Upper lobe of right lung (tissue), 1 donor: Measurements from ENCODE around the gene SLC26A3. TPM values are rescaled to one million over a fixed set of nuclear protein-coding genes. Genes with fewer than 3 reads are reported as not detected.
A peak's percentile ranks its signal among the peaks of the same experiment; 100 is the strongest.

ENCODE experiments used
- ATAC-seq: fragments of 200-7000 bp; cut with Tn5 transposase; one replicate; pipeline ENCODE4 v1.9.1; 2020; ENCODE audit warnings: mild to moderate bottlenecking, moderate library complexity
- DNase-seq: peaks from one replicate; pipeline ENCODE4 v3.0.0-alpha.2; 2020
- H3K27ac ChIP-seq: fragments of 200-600 bp; one replicate; pipeline ENCODE4 v1.8.0; 2022
- H3K27me3 ChIP-seq: fragments of 200-600 bp; one replicate; pipeline ENCODE4 v1.8.0; 2022; ENCODE audit warnings: mild to moderate bottlenecking
- H3K36me3 ChIP-seq: fragments of 200-600 bp; one replicate; pipeline ENCODE4 v1.8.0; 2022
- H3K4me1 ChIP-seq: fragments of 200-600 bp; one replicate; pipeline ENCODE4 v1.8.0; 2022
- H3K4me3 ChIP-seq: fragments of 200-600 bp; one replicate; pipeline ENCODE4 v1.8.0; 2022; ENCODE audit warnings: mild to moderate bottlenecking
- H3K9me3 ChIP-seq: fragments of 200-600 bp; one replicate; pipeline ENCODE4 v1.8.0; 2022
- CTCF ChIP-seq: fragments of 200-600 bp; IDR thresholded peaks from one replicate; pipeline ENCODE4 v1.8.0; 2022; ENCODE audit warnings: antibody characterized with exemption
- intact Hi-C: fragments of 100-400 bp; cut with DNase I; formaldehyde crosslinking; loops from one replicate; pipeline ENCODE4 v1.11.0; 2022
- total RNA-seq: library from RNA; stranded (reverse); fragmentation: NEBNext Ultra II Directional; extraction: Animal tissue kit (Norgen Biotek cat#: 25700); gene quantifications from one replicate; pipeline ENCODE4 v1.2.1, GENCODE V29; 2021
- donor health status: DM: no; HTN: yes; CAD: no; lungs with severe emphysema.

Gene SLC26A3
- total RNA-seq, 1 donor from 2014 or later = not detected

GRCh38 chr7:107728276-107728675 lies 74.7 kb downstream of the SLC26A3 start:
- TF ChIP-seq CTCF = no peak
- Histone ChIP-seq H3K4me1 (no peaks in the 10 kb centered on the region), H3K27me3 (peaks cover 9% of the 10 kb centered on the region), H3K4me3 (no peak overlapping the region), H3K9me3 (no peaks in the 10 kb centered on the region), H3K27ac (no peak overlapping the region), H3K36me3 (no peaks in the 10 kb centered on the region)
- no peak for ATAC-seq
- intact Hi-C loops = no loop called here
- DNase-seq = no peak

DNA sequence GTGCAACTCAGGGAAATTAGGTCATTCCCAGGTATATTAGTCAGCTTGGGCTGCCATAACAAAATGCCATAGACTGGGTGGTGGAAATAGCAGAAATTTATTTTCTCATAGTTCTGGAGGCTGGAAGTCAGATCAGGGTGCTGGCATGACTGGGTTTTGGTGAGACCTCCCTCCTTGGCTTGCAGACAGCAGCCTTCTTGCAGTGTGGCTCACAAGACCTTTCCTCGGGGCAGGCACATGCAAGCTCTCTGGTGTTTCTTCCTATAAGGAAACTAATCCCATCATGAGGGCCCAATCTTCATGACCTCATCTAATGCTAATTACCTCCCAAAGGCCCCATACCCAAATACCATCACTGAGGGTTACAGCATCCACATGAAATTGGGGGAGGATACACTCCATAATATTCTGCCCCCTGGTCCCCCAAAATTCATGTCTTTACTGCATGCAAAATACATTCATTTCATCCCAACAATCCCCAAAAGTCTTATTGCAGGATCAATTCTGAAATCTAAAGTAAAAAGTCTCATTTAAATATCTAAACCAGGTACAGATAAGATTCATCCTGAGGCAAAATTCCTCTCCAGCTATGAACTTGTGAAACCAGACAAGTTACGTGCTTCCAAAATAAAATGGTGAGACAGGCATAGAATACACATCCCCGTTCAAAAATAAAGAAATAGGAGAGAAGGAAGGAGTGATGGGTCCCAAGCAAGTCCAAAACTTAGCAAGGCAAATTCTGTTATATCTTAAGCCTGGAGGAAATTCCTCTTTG lies 76.5 kb downstream of the SLC26A3 start:
- no peak for DNase-seq
- Histone ChIP-seq H3K27me3 (peaks cover 9% of the 10 kb centered on the region), H3K36me3 (no peaks in the 10 kb centered on the region), H3K4me1 (no peaks in the 10 kb centered on the region), H3K4me3 (no peak overlapping the region), H3K9me3 (no peaks in the 10 kb centered on the region), H3K27ac (no peak overlapping the region)
- no peak for TF ChIP-seq CTCF
- intact Hi-C loops = no loop called here
- ATAC-seq = no peak

- Histone ChIP-seq H3K4me3 (no peak overlapping the region), H3K27me3 (peaks cover 9% of the 10 kb centered on the region), H3K36me3 (no peaks in the 10 kb centered on the region), H3K4me1 (no peaks in the 10 kb centered on the region), H3K27ac (no peak overlapping the region), H3K9me3 (no peaks in the 10 kb centered on the region)
- TF ChIP-seq CTCF = peak; percentile 71
- ATAC-seq (peak; percentile 56), DNase-seq (no peak)
- intact Hi-C loops = no loop called here
Observed at GRCh38 chr7:107725138-107725740, 77.8 kb downstream of the SLC26A3 start.

GRCh38 chr7:107723255-107723654 lies 79.8 kb downstream of the SLC26A3 start:
- Histone ChIP-seq H3K27ac (no peak overlapping the region), H3K4me3 (no peak overlapping the region), H3K4me1 (no peaks in the 10 kb centered on the region), H3K9me3 (no peaks in the 10 kb centered on the region), H3K36me3 (no peaks in the 10 kb centered on the region), H3K27me3 (peaks cover 7% of the 10 kb centered on the region)
- intact Hi-C loops = loop anchor here (5.0 kb wide), 1 partner anchor 261 kb away; no protein-coding TSS in a partner anchor
- no peak for ATAC-seq
- TF ChIP-seq CTCF = no peak
- DNase-seq = no peak

- Histone ChIP-seq H3K27me3 (no peaks in the 10 kb centered on the region), H3K9me3 (no peaks in the 10 kb centered on the region), H3K27ac (no peak overlapping the region), H3K36me3 (no peaks in the 10 kb centered on the region), H3K4me1 (no peaks in the 10 kb centered on the region), H3K4me3 (no peak overlapping the region)
- no peak for DNase-seq
- no peak for TF ChIP-seq CTCF
- intact Hi-C loops = loop anchor here (5.0 kb wide), 1 partner anchor 259 kb away; no protein-coding TSS in a partner anchor
- ATAC-seq = no peak
Observed at GRCh38 chr7:107721286-107721685, 81.7 kb downstream of the SLC26A3 start.
